Breast epithelium (tissue), 3 donors: ENCODE measurements around the gene PIK3R6.

Source experiments
- CTCF ChIP-seq, 3 donors: fragments of 450-650 bp; IDR thresholded peaks; one replicate each; pipeline ENCODE4 v1.5.1; 2016 to 2017; ENCODE audit warnings: antibody characterized with exemption in 3 of 3, mild to moderate bottlenecking in 3 of 3, moderate library complexity in 3 of 3
- POLR2A ChIP-seq: fragments of 450-650 bp; IDR thresholded peaks from one replicate; pipeline ENCODE4 v1.6.1; 2016; ENCODE audit warnings: antibody characterized with exemption, mild to moderate bottlenecking, moderate library complexity
- POLR2AphosphoS5 ChIP-seq, 3 donors: sonication (generic); formaldehyde crosslinking; IDR thresholded peaks; one replicate each; pipeline ENCODE4 v1.6.1; 2017; ENCODE audit warnings: antibody characterized with exemption in 3 of 3

- TF ChIP-seq POLR2AphosphoS5 (IDR thresholded peaks at IDR 0.05) (no peak), CTCF (IDR thresholded peaks at IDR 0.05) (no peak), POLR2A (no peak)
Observed at GRCh38 chr17:8776881-8777280, 90.6 kb downstream of the PIK3R6 start.
